Measurements from ENCODE around the gene NUP54.

Gene NUP54

GRCh38 chr4:76147454-76148141, 599 bp downstream of the NUP54 start:
- peak; percentile 48 to 74 (median 68) for DNase-seq

DNA sequence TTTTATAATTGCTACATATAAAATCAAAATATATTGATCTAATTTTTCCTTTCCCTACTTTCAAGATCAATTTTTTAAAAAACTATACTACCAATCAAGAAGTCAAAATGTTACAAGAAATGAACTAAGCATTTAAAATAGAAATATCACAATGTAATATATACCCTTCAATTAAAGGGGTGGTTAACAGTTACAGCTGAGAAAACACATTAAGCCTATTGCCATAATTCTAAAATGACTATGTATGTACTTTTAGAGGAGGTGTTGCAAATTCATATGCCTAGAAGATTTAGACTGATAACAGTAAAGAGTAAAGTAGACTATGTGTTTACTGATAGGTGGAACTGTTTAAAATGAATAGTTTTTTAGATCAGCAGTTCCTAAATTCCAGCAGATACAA, 3.7 kb downstream of the NUP54 start:
- no peak for DNase-seq

- DNase-seq = no peak
Measured at GRCh38 chr4:76141241-76141640, 7.0 kb downstream of the NUP54 start.

GRCh38 chr4:76127754-76128153, 20.4 kb downstream of the NUP54 start:
- DNase-seq = no peak

- DNase-seq = no peak
Measured at GRCh38 chr4:76125816-76126215, 22.4 kb downstream of the NUP54 start.

GRCh38 chr4:76120199-76120598, 28.0 kb downstream of the NUP54 start:
- no peak for DNase-seq

DNA sequence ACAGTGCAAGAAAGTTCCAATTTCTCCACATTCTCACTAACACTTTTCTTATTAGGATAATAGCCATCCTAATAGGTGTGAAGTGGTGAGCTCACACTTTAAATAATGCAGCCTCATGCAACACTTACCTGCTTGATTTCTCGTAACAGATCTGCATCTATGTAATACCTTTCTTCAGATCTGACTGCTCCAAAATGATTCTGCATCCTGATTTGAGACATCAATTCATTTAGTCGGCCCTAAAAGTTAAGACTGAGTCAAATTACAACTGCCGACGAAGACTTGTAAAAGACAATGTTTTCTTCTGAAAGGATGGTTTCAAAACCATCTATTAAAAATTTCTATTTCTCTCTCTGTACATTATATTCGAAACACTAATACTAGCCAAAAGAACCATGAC, 30.7 kb downstream of the NUP54 start:
- DNase-seq = no peak

GRCh38 chr4:76116821-76117220, 31.4 kb downstream of the NUP54 start:
- DNase-seq = no peak

GRCh38 chr4:76108467-76109181, 39.6 kb downstream of the NUP54 start:
- DNase-seq = peak in 3 of 4 experiments; percentile 15 to 41 (median 19)

GRCh38 chr4:76106442-76106841, 41.8 kb downstream of the NUP54 start:
- DNase-seq = no peak

DNA sequence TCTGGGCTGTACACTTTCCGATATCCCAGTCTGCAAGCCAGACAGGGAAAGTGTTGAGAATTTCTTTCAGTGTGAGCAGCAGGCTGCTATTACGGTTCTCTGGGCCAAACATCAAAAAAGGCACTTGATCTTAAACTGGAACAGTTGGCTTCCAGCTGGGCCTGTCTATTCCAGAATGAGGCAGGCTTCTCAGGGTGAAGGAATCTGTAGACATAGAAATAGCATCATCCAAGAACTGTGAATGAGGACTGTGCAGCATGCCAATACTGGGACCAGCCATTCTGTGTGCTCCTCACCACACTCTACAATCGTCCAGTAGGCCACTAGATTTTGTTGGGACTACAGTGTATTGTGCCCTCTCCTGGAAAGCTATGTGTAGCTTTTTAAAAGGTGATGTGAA, 42.5 kb downstream of the NUP54 start:
- no peak for DNase-seq

- DNase-seq = no peak
Measured at GRCh38 chr4:76096076-76096475, 52.1 kb downstream of the NUP54 start.

GRCh38 chr4:76095568-76095967, 52.6 kb downstream of the NUP54 start:
- DNase-seq = no peak

- DNase-seq = no peak
Measured at GRCh38 chr4:76091052-76091451, 57.1 kb downstream of the NUP54 start.

DNA sequence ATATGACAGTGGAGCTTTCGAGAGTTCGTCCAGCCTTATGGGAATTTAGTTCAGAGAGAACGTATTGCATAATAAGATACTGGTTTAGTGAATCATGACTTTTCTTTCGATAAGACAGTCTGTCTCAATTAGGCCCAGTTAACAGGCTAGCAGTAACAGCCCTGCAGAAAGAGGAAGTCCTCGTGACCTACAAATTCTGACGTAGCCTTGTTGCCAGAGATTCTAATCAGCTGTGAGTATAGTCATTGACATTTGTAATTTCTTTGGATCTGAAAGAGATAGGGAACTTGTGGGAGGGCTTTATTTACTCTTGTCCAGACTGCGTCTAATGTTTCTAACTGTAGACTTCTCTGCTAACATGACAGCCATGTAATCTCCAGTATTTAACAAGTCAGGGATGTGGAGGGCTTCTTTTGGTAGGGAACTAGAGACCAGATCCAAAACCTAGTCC, 57.9 kb downstream of the NUP54 start:
- DNase-seq = peak; percentile 88 to 99 (median 94)

- no peak for DNase-seq
Measured at GRCh38 chr4:76088719-76089118, 59.5 kb downstream of the NUP54 start.

GRCh38 chr4:76087007-76087769, 61.0 kb downstream of the NUP54 start:
- peak; percentile 49 to 69 (median 63) for DNase-seq

DNA sequence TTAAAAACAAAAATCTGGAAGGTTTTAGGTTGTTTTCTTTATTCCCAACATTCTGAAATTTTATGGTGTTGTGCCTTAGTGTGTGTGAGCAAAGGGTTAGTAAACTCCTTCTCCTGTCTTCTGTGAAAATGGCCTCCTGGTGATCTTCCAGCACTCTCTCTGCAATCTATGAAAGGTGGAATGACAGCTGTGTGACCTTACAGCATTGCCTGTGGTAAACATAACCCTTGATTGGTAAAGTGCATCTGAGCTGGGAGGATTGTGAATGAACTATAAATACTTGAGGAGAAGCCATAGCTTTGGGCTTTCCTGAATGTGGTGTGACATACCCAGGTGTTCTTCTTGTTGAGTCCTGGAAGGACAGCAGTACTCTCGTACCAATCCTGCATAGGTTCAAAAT, 63.7 kb downstream of the NUP54 start:
- no peak for DNase-seq

- no peak for DNase-seq
Measured at GRCh38 chr4:76083386-76083988, 64.7 kb downstream of the NUP54 start.

GRCh38 chr4:76078033-76078613, 70.1 kb downstream of the NUP54 start:
- DNase-seq = no peak

DNA sequence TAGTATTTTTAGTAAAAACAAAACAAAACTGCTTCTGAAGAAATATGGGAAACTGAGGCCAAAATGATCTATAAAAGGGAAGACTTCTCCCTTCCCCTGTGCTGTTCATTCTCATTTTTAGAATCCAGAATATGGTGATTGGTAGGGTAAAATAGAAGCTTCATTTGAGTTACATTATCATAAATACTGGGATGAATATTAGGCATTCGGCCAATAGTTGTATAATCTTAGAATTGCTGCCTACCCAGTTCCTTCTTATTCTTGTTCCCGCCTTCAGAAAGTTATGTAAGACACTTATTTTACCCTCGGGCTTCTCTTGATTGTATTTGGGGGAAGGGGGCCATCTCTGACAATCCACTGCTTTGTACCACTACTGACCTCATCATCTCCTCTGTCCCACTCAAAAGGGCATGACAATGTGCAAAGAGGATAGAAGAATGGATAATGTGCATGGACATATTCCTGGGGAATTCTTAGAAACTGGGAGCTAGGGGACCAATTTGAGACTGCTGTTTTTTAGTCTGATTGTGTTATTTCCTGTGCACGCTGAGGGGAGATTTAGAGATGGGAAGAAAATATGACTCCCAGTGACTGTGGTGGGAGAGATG, 73.1 kb downstream of the NUP54 start:
- peak in 2 of 4 experiments; percentile 9 to 28 for DNase-seq

GRCh38 chr4:76074468-76074867, 73.7 kb downstream of the NUP54 start, which contains the start of gene ART3:
ART3 (plus strand) TSS chr4:76074709; CDS start chr4:76075890, 1,181 bp downstream.
- no peak for DNase-seq

Measured in suppressor macrophage (primary cell).